CD4-positive, alpha-beta T cell treated with Interferon gamma for 1 hour (primary cell): ENCODE measurements around the gene VAV1.
A peak's percentile ranks its signal among the peaks of the same experiment; 100 is the strongest.

Experiments
- DNase-seq: peaks from one replicate; pipeline ENCODE4 v3.0.0-alpha.2; 2020

Gene VAV1, protein sequence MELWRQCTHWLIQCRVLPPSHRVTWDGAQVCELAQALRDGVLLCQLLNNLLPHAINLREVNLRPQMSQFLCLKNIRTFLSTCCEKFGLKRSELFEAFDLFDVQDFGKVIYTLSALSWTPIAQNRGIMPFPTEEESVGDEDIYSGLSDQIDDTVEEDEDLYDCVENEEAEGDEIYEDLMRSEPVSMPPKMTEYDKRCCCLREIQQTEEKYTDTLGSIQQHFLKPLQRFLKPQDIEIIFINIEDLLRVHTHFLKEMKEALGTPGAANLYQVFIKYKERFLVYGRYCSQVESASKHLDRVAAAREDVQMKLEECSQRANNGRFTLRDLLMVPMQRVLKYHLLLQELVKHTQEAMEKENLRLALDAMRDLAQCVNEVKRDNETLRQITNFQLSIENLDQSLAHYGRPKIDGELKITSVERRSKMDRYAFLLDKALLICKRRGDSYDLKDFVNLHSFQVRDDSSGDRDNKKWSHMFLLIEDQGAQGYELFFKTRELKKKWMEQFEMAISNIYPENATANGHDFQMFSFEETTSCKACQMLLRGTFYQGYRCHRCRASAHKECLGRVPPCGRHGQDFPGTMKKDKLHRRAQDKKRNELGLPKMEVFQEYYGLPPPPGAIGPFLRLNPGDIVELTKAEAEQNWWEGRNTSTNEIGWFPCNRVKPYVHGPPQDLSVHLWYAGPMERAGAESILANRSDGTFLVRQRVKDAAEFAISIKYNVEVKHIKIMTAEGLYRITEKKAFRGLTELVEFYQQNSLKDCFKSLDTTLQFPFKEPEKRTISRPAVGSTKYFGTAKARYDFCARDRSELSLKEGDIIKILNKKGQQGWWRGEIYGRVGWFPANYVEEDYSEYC

DNA sequence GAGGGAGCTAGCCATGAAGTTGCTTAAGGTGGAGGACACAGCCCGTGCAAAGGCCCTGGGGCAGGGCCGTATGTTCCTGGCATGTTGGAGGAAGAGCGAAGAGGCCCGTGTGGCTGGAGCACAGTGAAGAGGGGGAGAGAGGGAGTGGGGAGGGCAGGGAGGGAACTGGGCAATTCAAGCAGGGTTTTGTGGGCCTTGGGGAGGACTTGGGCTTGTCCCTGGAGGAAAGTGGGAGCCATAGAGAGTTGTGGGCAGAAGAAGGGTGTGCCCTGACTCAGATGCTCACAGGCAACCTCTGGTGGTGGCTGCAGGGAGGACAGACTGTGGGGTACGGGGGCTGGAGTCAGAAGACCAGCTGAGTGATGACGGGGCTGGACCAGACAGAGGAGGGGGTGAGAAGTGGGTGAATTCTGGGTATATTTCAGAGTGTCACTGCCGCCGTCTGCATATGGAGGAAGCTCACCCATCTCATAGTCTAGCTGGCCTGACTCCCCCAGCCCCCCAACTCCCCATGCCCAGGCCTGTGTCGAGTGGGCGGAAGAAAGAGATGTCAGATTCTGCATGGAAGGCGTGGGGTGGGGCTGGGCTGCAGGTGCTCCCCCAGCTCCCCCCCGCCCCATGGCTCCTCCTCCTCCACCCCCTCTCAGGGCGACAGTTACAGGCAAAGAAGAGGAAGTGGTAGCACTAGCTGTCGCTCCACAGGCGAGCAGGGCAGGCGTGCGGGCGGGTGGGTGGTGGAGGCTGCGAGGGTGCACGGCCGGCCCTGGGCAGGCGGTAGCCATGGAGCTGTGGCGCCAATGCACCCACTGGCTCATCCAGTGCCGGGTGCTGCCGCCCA lies at the start of gene VAV1:
Gene VAV1, plus strand, starts transcription at position 681 of the 838 bp plus-strand sequence. Its CDS starts 100 bp downstream, at position 781.
- DNase-seq: peak; percentile 87

DNA sequence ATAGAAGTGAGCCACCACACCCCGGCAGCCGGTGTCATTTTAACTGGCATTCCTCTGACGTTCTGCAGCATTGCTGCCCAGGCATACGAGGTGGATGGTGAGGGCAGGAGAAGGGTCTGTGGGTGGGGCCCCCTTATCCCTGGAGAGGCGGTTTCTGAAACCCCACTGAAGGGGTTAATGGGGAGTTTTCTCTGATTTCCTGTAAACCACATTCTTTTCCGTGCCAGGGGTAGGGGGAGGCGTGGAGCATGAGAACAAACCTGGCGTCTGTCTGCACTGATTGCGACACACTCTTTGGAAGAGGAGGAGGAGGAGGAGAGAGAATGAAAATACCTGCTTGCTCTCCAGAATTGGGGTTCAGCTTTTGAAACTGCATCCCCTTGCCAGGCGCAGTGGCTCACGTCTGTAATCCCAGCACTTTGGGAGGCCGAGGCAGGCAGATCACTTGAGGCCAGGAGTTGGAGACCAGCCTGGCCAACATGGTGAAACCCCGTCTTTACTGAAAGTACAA lies 49.3 kb upstream of the VAV1 start:
- DNase-seq: no peak

DNA sequence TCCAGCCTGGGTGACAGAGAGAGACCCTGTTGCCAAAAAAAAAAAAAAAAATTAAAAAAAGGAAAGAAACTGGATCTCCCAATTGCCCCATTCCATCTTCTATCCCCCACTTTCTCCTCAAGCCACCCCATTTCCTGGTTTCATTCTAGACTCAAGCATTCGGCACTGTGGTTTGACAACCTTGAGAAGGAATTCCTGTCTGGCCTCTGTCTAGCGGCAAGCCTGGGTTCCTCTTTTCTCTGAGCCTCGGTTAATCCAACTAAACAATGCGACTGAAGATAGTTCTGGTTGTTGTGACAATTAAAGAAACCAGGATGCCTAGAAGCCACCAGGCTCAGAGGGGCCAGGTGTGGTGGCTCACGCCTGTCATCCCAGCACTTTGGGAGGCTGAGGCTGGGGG lies 48.8 kb upstream of the VAV1 start:
- DNase-seq: no peak

DNA sequence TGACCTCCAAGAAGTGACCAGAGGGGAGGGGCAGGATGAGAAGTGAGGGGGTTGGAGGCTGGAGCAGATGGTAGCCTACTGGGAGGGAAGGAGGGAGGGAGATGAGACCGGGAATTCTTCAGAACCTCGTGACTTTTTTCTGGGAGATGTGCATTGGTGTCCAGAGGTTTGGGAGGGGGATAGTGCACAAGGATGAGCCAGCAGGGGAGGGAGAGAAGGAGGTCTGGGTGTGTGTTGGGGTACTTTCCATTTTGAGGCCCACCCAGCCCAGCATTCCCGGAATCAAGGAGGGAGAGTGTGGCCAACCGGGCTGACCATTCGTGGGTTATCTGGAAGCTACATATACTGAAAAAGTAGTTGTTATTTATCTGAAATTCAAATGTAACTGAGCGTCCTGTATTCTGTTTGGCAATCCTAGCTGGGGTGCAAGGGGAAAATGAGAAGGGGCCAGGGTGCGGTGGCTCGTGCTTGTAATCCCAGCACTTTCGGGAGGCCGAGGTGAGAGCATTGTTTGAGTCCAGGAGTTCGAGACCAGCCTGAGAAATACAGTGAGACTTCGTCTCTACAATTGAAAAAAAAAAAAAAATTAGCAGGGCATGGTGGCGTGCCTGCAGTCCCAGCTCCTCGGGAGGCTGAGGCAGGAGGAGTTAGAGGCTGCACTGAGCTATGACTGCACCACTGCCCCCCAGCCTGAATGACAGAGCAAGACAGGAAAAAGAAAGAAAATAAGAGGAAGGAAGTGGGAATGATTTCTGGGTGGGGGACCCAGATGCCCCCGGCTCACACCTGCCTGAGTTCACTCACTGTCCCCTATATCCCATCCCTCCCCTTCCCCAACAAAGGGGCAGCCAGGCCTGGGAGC lies 47.6 kb upstream of the VAV1 start:
- no peak for DNase-seq

DNA sequence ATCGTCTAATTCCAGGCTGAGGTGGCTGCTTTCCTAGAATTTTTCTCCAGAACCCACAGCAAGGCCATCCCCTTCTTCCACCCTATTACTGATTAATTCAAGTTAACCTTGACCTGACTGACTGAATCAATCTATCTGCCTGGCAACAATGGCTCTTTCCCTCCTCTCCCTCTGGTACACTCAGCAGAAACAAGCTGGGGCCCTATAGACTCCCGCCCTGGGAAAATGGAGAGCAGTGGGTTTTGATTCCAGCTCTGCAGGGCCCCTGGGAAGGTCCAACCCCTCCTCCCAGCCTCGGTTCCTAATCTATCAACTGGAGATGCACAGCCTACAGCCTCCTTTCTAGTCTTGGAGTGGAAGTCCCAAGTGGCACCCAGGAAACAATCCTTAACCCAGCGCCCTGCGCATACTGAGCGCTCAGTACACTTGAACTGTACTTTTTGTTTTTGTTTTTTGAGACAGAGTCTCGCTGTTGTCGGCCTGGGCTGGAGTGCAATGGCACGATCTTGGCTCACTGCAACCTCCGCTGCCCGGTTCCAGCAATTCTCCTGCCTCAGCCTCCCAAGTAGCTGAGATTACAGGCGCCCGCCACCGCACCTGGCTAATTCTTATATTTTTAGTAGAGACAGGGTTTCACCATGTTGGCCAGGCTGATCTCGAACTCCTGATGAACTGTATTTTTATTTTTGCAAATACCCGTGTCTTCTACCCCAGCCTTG lies 46.8 kb upstream of the VAV1 start:
- no peak for DNase-seq

DNA sequence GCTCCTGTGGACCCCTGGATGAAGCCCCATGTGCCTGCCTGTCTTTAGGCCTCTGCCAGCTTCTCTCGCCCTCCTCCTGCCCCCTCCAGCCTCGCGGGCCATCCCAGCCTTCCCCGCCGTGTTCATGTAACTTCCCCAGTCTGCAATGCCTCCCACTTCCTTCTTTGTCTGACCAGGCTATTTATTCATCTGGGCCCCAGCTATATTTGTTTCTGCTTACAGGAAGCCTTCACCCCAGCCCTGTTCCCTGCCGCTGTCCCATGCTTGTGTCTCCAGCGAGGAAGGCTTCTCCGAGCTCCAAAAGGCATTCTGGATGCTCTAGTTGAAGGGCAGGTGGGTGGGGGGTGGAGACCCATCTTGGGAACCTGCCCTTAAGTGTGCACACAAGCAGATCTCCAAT lies 44.2 kb upstream of the VAV1 start:
- peak; percentile 36 for DNase-seq

DNA sequence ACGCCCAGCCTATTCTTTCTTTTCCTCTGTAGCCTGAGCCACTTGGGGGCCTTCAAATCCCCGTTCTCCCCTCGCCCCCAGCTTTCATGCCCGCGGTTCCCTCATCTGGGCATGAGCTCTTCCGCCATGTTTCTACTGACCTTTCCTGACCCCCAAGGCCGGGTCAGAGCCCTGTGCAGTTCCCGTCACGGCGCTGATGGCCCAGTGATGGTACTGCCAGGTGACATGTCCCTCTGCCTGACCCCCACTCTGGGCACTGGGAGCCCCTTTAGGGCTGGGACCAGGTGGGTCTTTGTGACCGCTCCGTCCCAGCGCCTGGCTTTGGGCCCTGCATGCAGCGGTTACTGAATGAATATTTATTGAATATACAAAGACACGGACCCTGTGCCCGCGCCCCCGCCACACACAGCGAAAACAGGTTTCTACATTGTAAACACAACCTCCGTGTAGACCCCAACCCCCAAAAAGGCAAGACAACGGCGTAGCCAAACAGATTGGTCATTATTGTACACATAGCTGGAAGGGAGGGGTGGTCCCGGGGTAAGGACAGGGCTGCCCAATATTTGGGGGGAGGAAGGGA lies 42.8 kb upstream of the VAV1 start:
- no peak for DNase-seq

DNA sequence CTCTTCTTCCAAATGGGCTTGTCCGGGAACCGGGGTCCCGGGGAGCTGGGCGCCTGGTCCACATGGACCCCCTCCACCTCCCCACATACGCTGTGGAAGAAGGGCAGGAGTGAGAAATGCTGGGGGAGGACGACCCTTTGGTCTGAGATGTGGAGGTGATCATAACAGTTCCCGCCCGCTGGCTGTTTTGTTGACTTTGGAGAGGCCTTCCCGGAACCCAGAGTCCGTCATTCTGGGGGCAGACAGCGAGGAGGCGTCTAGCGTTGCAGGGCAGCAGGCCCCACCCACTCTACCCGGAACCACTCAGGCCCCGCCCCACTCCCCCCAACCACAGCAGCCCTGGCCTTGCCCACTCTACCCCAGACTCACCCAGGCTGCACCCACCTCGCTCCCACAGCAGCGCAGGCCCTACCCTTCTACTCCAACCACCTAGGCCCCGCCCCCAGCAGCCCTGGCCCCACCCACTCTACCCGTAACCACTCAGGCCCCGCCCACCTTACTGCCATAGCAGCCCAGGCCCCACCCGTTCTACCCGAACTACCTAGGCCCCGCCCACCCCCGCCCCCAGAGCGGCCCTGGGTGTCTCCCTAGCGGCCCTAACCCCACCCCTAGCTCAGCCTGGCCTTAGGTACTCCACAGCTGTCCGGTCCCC lies 42.2 kb upstream of the VAV1 start:
- DNase-seq: no peak

DNA sequence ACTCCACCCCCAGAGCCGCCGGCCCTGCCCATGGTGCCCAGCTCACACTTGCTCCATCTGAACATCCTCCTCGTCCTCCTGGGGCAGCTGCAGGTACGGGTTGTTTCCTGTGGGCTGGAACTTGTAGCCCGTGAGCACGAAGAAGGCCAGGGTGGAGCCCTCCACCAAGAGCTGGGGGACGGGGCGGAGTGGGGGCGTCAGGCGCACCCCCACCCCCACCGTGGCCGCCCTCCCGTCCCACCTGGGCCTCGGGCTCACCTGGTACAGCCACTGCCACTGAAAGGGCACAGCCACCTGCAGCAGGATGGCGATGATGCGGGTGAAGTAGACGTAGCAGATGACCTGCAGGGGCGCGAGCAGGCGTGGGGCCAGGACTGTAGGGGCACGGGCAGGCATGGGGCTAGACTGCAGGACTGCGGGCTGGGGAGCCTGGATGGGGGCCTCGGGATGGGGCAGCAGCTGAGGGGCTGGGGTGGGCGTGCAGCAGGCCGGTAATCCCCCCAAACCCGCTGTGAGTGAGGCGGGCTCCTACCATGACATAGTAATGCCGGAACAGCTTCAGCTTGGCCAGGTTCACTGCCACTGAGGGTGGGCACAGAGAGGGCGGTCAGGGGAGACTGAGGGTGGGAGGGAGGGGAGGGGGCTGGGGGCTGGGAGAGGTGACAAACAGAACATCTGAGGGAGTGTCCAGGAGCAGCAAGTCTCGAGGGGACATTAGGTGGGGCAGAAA lies 41.4 kb upstream of the VAV1 start:
- no peak for DNase-seq

DNA sequence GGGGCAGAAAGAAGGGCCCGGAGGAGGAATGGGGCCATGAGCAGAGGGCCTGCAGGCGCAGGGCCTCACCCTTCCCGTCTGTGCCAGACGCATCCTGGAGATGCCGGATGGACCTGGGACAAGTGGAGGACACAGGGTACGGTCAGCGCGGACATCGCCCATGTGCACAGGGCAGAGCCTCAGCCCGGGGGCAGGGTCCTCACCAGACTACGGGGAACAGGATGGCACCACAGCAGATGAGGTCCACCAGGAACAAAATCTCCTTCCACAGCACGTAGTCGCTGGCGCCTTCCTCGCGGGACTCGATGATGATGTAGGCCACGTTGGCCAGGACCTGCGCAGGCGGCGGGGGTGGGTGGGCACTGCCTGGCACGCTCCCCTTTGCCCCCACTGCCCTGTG lies 40.7 kb upstream of the VAV1 start:
- DNase-seq: no peak

DNA sequence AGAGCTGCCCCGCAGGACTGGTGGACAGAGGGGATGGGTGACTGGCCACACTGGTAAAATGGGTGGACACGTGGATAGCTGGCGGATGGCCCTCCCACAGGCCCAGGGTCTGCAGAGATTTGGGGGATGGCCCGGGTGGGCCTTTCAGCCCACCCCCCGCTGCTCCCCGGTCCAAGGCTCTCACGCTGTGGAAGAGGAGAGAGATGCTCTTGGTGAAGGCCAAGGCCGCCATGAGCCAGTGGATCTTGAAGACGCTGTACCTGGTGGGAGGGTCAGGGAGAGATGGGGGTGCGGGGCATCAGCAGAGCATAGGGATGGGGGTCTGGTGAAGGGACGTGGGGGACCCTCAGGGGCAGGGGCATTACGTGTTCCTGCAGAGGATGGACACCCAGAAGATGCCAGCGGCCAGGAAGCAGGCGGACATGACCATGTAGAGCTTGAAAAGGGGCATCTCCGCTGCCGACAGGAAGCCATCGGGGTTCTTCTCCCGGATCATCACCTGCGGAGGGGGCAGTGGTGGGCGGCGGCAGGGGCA lies 39.6 kb upstream of the VAV1 start:
- no peak for DNase-seq

DNA sequence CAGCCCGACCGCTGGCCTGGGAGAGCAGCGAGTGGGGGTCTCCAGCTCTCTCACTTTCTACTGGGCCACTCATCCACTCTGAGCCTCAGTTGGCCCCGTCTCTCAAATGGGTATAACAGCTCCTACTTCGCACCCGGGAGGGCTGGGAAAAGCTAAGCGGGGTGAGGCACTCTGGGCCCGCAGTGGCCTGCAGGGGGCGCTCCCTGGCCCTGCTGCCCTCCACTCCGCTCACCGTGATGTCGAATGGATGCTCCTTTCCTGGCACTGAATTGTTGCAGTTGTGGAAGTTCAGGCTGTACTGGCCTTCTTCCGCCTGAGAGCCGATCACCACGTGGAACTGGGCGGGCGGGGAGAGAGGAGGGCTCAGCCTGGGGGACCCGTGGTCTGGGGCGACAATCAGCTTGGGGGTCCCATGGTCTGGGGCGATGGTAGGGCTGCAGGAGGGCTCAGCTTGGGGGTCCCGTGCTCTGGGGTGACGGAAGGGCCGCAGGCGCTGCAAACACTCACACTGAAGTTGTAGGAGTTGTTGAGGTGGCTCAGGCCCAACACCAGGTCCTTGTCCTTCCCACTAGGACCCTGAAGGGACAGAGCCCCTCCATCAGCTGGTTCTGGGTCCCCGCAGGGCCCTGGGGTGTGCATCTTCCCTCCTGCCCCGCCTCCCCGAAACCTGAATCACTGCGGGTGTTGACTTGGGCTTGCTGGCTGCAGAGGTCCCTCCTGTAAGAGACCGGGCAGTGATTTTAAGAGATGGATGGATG lies 39.0 kb upstream of the VAV1 start:
- no peak for DNase-seq

DNA sequence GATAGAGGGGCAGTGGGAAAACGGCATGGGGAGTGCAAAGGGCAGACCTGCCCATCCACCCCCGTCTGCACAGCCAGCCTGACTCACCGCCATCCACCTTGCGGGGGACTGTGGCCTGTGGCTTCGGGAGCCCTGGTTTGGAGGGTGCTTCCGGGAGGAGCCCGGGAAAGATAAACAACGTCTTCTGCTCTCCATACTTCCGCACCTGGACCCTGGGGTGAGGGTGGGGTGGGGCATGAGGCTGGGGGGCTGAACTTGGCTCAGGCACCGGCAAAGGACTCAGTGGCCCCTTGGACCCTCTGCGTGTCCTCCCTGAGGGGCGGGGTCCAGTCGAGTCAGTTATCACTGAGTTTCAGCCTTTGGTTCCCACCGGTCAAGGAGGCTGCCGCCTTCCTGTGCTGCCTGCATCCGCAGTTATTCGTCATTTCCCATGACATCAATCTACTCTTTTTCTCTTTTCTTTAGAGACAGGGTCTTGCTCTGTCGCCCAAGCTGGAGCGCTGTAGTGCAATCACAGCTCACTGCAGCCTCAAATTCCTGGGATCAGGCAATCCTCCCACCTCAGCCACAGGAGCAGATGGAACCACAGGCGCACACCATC lies 38.3 kb upstream of the VAV1 start:
- no peak for DNase-seq

DNA sequence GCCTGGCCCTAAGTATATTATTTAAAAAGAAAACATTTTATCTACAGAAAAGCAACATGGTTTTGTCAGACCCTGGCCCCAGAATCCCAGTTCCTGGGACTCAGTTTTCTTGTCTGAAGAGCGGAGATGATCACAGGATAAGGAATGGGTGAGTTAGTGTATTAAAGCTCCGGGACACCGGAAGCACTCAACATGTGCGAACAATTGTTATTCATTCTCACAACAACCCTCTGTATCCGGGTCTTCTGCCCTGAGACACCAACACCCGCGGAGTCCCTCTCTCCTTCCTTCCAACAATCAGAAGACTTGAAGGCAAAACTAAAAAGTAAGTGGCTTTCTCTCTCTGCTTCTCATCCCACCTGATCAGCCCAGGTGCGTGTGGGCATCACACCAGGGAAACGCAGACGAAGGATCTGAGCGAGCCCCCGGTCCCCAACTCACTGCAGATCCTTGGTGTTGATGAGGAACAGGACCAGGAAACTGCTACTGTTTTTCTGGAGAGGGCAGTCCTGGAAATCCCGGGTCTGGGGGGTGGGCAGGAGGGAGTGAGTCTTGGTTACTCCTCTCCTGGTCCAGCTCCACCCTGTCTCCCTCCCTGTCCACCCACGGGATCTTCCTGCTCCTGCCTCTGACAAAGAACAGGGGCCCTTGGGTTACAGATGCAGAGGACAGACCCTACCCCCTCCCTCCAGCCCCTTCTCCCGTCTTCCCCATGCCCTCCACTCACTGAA lies 37.2 kb upstream of the VAV1 start:
- DNase-seq: no peak

DNA sequence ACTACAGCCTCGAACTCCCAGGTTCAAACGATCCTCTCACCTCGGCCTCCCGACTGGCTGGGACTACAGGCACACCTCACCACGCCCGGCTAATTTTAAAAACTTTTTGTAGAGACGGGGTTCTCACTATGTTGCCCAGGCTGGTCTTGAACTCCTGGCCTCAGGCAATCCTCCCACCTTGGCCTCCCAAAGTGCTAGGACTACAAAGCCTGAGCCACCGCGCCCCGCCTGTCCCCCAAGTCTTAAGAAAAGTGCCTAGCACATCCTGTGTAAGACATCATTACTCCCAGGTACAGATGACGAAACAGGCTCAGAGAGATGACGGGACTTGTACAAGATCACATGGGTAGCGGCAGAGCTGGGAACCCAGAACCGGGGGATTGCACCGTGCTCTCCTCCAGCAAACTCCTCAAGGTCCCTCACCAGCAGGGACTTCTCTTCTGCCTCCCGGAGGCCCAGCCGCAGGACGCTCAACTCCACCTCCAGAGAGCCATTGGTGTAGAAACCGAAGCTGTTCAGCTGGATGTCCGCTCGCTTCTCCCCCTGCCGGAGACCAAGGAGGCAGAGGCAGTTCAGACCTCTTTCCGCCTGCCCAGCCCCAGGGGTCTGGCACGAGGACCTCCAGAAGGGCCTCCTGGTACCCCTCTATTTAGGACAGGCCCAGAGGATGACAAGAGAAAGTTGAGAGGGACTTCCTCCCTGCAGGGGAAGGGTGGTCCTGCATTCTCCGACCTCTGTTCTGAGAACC lies 36.2 kb upstream of the VAV1 start:
- peak; percentile 76 for DNase-seq

DNA sequence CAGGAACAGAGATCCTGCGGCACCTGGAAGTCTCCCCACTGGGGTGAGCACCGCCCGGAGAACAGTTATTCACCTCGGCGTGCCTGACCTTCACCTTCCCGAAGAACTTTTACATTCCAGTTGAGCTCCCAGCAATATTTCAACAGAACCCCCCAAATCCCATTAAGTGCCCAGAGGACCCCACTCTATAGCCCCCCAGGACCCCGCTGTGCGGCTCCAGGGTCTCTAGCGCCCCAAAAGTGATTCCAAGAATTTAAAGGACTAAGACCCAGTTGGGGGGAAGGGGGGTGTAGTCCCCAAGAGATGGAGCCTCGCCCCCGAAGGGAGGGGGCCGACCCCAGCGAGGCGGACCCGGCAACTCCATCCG lies 35.6 kb upstream of the VAV1 start:
- no peak for DNase-seq
